NOMO-1 treated with dmso at 0.1 percent for 144 hours (cell line): ENCODE results near the gene GSTM2.
"Not testable (repeated sequence)": the region's sequence is repeated elsewhere in the genome, so short reads cannot be mapped to it uniquely, and the experiment has no call there.

Experiments
- DNase-seq: peaks from one replicate; lab custom pipeline; 2025; ENCODE audit not compliant: unreplicated experiment; lab: John Stamatoyannopoulos, UW

GSTM2 gene

DNA sequence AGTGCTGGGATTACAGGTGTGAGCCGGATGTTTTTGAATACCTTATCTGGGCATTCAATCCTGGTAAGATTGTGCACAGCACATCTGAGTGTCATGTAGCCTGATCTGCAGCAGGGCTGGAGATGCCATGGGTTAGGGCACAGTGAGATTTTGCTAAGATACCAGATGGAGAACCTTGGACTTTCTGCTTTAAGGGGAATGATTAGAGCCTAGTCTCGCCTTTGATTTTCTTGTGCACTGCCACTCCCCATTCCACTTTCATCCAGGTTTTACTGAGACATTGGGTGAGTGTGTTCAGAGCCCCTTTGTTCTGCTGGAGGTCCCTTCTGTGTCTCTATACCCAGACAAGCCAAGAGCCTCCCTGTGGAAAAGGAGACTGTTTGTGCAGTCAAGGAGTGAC is 6.0 kb downstream of the GSTM2 start:
- DNase-seq: not testable (repeated sequence)

- not testable (repeated sequence) for DNase-seq
These were observed 9.0 kb downstream of the GSTM2 start for GRCh38 chr1:109676683-109677381.

- DNase-seq: no peak
These were observed 9.6 kb downstream of the GSTM2 start for GRCh38 chr1:109677459-109677858.

GRCh38 chr1:109678637-109679036 is 10.8 kb downstream of the GSTM2 start:
- not testable (repeated sequence) for DNase-seq

GRCh38 chr1:109684777-109685176 is 16.9 kb downstream of the GSTM2 start:
- not testable (repeated sequence) for DNase-seq

DNA sequence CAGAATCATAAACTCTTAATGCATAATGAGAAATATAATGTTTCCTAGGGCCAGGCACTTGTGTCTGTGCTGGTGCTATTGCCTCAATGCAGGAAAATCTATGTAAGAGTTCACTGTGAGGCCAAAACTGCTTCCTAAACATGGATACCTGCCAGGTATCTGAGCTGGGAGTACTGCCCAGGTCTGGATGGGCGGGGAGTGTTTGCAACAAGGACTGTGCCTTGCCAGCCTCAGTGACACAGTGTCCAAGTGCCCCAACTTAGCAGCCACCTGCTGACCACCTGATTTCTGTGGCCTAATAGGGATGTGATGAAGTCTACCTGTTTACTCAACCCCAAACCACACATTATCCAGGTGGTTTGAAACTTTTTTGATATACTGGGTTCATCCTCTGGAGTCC is 17.5 kb downstream of the GSTM2 start:
- not testable (repeated sequence) for DNase-seq

DNA sequence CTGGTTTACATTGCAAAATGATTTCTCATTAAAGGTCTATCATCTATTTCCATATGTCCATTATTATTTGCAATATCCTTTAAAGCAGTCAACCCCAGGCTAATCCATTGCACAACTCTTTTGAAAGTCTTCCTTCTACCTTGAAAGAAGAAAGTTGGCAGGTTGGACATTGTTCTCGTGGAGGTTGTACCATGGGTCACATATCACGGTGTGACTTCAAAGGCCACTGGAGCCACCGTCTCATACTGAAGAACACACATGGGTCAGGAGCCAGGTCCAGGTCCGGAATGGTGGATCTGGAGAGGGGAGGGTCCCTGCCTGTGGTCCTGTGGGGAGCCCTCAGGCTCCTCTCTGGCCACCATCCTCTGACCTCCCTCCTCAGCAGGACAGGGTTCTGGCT is 18.0 kb downstream of the GSTM2 start:
- not testable (repeated sequence) for DNase-seq

GRCh38 chr1:109687109-109687508 is 19.3 kb downstream of the GSTM2 start:
- DNase-seq: not testable (repeated sequence)

- no peak for DNase-seq
These were observed 20.0 kb downstream of the GSTM2 start, which contains the start of gene GSTM1 for GRCh38 chr1:109687641-109688499. TSS of gene GSTM1 (plus strand) at chr1:109687817. CDS start at chr1:109687874, 57 bp downstream.

DNA sequence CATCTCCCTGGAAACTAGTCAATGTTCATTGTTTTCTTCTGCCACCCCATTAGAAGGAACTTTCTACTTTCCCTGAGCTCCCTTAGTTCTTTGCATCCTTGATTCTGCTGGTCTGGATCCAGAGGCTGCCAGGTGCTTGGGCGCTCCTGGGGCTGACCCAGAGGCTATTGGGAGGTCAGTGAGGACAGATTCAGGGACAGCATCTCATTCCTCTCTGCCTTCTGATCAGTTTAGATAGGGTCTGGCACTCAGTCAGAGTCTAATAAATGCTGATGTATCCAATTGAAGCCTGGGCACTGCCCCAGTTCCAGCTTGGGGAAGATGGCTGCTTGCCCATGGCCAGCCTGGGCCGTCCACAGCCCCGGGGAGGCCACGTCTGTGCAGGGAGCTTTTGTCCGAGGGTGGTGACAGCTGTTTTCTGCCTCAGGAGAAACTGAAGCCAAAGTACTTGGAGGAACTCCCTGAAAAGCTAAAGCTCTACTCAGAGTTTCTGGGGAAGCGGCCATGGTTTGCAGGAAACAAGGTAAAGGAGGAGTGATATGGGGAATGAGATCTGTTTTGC is 22.1 kb downstream of the GSTM2 start:
- DNase-seq: no peak

DNA sequence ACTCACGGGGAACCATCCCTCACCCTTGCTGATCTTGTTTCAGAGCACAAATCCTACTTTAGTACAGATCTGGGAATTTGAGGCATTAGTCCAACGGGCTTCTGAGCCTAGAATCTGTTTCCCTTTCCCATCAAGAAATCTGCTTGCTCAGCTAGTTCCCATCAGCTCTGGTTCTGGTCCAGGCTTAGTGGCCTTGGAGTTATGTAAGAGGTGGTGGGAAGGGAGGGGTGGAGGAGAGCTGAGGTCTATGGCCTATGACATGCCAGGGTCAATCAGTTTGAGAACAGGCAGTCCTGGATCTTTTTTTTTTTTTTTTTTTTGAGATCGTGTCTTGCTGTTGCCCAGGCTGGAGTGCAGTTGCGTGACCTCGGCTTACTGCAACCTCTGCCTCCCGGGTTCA is 23.9 kb downstream of the GSTM2 start:
- DNase-seq: no peak

- DNase-seq: not testable (repeated sequence)
These were observed 26.5 kb downstream of the GSTM2 start for GRCh38 chr1:109694400-109694799.

DNA sequence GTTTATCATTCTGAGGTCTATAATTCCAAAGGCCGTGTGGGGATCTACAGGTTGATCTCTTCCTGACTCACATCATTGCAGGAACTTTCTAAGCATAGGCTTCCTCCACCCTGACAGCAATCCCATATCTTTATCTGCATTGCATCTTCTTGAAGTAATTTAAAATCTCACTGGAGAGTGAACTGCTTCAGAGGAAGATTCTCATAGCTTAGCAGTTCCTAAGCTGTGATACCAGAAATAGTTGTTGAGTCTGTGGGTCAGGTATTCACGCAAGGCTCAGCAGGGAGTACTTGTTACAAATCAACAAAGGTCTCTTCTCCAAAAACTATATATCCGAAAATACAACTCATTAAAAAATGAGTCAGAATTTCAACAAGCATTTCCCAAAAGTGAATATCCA is 27.3 kb downstream of the GSTM2 start:
- not testable (repeated sequence) for DNase-seq

- no peak for DNase-seq
These were observed 29.2 kb downstream of the GSTM2 start for GRCh38 chr1:109697066-109697465.

- DNase-seq: not testable (repeated sequence)
These were observed 30.0 kb downstream of the GSTM2 start for GRCh38 chr1:109697861-109698260.

DNA sequence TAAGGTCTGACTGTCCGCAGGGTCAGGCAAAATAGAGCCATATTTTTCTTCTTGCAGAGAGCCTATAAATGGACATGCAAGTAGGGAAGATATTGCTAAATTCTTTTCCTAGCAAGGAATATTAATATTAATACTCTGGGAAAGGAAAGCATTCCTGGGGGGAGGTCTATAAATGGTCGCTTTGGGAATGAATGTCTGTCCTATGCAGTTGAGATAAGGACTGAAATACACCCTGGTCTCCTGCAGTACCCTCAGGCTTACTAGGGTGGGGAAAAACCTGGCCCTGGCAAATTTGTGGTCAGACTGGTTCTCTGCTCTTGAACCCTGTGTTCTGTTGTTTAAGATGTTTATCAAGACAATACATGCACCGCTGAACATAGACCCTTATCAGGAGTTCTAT is 35.1 kb downstream of the GSTM2 start:
- DNase-seq: not testable (repeated sequence)

- no peak for DNase-seq
These were observed 36.3 kb downstream of the GSTM2 start for GRCh38 chr1:109704173-109704572.

DNA sequence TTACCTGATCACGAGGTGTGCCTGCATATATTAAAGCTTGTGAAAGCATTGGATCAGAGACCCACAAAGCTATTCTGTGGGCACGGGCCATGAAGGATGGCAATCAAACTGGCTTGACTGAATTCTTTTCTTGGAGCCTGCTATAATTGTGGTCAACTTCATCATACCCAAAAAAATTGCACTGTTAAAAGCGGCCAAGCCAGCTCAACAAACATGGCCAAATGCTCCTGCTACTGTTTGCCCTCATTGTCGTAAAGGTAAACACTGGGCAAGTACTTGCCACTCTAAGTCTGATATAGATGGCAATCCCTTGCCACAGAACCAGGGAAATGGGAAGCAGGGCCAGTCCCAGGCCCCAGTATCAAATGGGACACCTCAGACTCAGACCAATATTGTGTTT is 37.6 kb downstream of the GSTM2 start:
- no peak for DNase-seq

DNA sequence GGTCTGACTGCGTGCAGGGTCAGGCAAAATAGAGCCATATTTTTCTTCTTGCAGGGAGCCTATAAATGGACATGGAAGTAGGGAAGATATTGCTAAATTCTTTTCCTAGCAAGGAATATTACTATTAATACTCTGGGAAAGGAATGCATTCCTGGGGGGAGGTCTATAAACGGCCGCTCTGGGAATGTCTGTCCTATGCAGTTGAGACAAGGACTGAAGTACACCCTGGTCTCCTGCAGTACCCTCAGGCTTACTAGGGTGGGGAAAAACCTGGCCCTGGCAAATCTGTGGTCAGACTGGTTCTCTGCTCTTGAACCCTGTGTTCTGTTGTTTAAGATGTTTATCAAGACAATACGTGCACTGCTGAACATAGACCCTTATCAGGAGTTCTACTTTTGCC is 41.1 kb downstream of the GSTM2 start:
- DNase-seq: not testable (repeated sequence)

- not testable (repeated sequence) for DNase-seq
These were observed 42.0 kb downstream of the GSTM2 start for GRCh38 chr1:109709822-109710221.

- DNase-seq: not testable (repeated sequence)
These were observed 43.9 kb downstream of the GSTM2 start, which contains the start of gene GSTM5 for GRCh38 chr1:109711593-109712320. TSS of gene GSTM5 (plus strand) at chr1:109712251. CDS start at chr1:109712313, 62 bp downstream.
